ENCODE results near the gene FBRS. TPM values are rescaled to one million over a fixed set of nuclear protein-coding genes. Genes with fewer than 3 reads are reported as not detected.
A peak's percentile ranks its signal among the peaks of the same experiment; 100 is the strongest.
"Not testable (repeated sequence)": the region's sequence is repeated elsewhere in the genome, so short reads cannot be mapped to it uniquely, and the experiment has no call there.

FBRS gene
- total and polyA plus RNA-seq, 2 of the 13 experiments (the other 11 are each of a cell fraction or from before 2014, with no cell fraction given) = 13.7 to 16.2 TPM

DNA sequence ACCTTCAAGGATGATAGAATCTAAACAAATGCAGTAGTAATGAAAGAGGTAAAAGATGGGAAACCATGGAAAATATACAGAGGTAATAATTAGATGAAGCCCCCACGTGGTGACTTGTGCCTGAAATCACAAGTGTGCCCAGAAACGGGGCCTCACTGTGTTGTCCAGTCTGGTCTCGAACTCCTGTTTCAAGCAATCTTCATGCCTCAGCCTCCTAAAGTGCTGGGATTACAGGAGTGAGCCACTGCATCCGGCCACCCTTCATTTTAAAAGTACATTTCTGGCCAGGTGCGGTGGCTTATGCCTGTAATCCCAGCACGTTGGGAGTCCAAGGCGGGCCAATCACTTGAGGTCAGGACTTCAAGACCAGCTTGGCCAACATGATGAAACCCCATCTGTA, 21.6 kb upstream of the FBRS start:
- ChIA-PET POLR2A (interaction anchor here (0.6 kb wide), 1 partner anchor 195 kb away, joined by 3 read pairs; no protein-coding TSS in a partner anchor), CTCF (ENCODE audit: low intra/inter-chr PET ratio, low total read pairs) (no interaction called here)
- Histone ChIP-seq H3K4me3 (replicated peaks in 1 of 3; ENCODE audit: insufficient read depth in 1 of 3, low read depth in 2 of 3, low read length in 3 of 3) (no peak overlapping the region), H3K4me2 (ENCODE audit: low read depth, low read length) (no peak overlapping the region), H3K9me3 (ENCODE audit: low read length) (no peaks in the 10 kb centered on the region), H3K4me1 (ENCODE audit: insufficient read depth, low read length) (peaks cover 23% of the 10 kb centered on the region), H3K36me3 (replicated peaks in 1 of 2; ENCODE audit: control insufficient read depth in 1 of 2, insufficient read depth in 2 of 2, low read length in 2 of 2) (no peaks in the 10 kb centered on the region), H2AFZ (ENCODE audit: low read length) (no peak overlapping the region), H3K9ac (ENCODE audit: insufficient read depth, low read depth, low read length) (no peak overlapping the region), H3K27ac (ENCODE audit: extremely low read length, insufficient read depth, low read length) (no peak overlapping the region), H3K27me3 (ENCODE audit: control insufficient read depth in 1 of 2, insufficient read depth in 2 of 2, low read length in 2 of 2) (no peaks in the 10 kb centered on the region; a peak in 1 of 5 replicates), H3K79me2 (ENCODE audit: insufficient read depth, low read length) (peaks cover 12% of the 10 kb centered on the region), H4K20me1 (ENCODE audit: insufficient read depth, low read length) (no peaks in the 10 kb centered on the region)
- TF ChIP-seq RARA (CRISPR knock-in tag; IDR thresholded peaks at IDR 0.05) (no peak), RXRB (CRISPR knock-in tag; IDR thresholded peaks at IDR 0.05; ENCODE audit: borderline replicate concordance) (no peak), ZNF121 (CRISPR knock-in tag; IDR thresholded peaks at IDR 0.05) (peak; percentile 79)
- intact Hi-C loops (cut with micrococcal nuclease; ENCODE audit: unreplicated experiment) = no loop called here
- FAIRE-seq = no peak
- ATAC-seq = no peak
- no peak for DNase-seq (ENCODE audit: low spot score)
- in situ Hi-C loops (cut with HindIII; ENCODE audit: extremely low pct_ligation_motif_present, low pct_unique_long_range_greater_than_20kb) = loop anchor here (25.0 kb wide), 1 partner anchor 549 kb away; the partner anchor contains the start of genes PPP4C, TBX6 and YPEL3
- WGBS (ENCODE audit: low lambda C conversion rate) = 93% methylated on average over 7 of the region's 7 CpGs
- BruUV-seq (replicated peaks) = no TSS peak

GRCh38 chr16:30637139-30637538, 21.1 kb upstream of the FBRS start:
- in situ Hi-C loops (cut with HindIII; ENCODE audit: extremely low pct_ligation_motif_present, low pct_unique_long_range_greater_than_20kb) = loop anchor here (25.0 kb wide), 1 partner anchor 550 kb away; the partner anchor contains the start of genes PPP4C, TBX6 and YPEL3
- intact Hi-C loops (cut with micrococcal nuclease; ENCODE audit: unreplicated experiment); H2AFZ ChIP-seq (ENCODE audit: low read length); H4K20me1 ChIP-seq (ENCODE audit: insufficient read depth, low read length); ATAC-seq; BruUV-seq (replicated peaks); H3K4me3 ChIP-seq (replicated peaks in 1 of 3; ENCODE audit: insufficient read depth in 1 of 3, low read depth in 2 of 3, low read length in 3 of 3); H3K9ac ChIP-seq (ENCODE audit: insufficient read depth, low read depth, low read length); H3K27ac ChIP-seq (ENCODE audit: extremely low read length, insufficient read depth, low read length); H3K36me3 ChIP-seq (replicated peaks in 1 of 2; ENCODE audit: control insufficient read depth in 1 of 2, insufficient read depth in 2 of 2, low read length in 2 of 2); DNase-seq (ENCODE audit: low spot score); H3K4me2 ChIP-seq (ENCODE audit: low read depth, low read length); CTCF ChIA-PET (ENCODE audit: low intra/inter-chr PET ratio, low total read pairs); H3K9me3 ChIP-seq (ENCODE audit: low read length); H3K27me3 ChIP-seq (ENCODE audit: control insufficient read depth in 1 of 2, insufficient read depth in 2 of 2, low read length in 2 of 2); FAIRE-seq: not testable (repeated sequence)
- WGBS (ENCODE audit: low lambda C conversion rate) = 94% methylated on average over 10 of the region's 10 CpGs
- POLR2A ChIA-PET = interaction anchor here (0.6 to 1.7 kb wide), 2 partner anchors 22 to 195 kb away, joined by 3 to 4 read pairs; partner anchors contain the start of gene FBRS
- Histone ChIP-seq H3K79me2 (ENCODE audit: insufficient read depth, low read length) (peaks cover 12% of the 10 kb centered on the region), H3K4me1 (ENCODE audit: insufficient read depth, low read length) (peaks cover 23% of the 10 kb centered on the region)
- 0 out of 2 replicates have a peak, but pooled peaks have one; percentile 6 for TF ChIP-seq ZSCAN22 (CRISPR knock-in tag; IDR thresholded peaks at IDR 0.05)
